Uterus (tissue), 2 donors: ENCODE data around the gene PSME2.

Experiments
- CTCF ChIP-seq, 4 experiments: fragments of 200-600 bp in 2 of 4; fragments of 450-650 bp in 2 of 4; sonication (generic) in 2 of 4; IDR thresholded peaks; one replicate each; pipeline ENCODE4 v1.5.1; 2016 to 2019; ENCODE audit warnings: antibody characterized with exemption in 4 of 4, mild to moderate bottlenecking in 2 of 4, moderate library complexity in 1 of 4
- POLR2A ChIP-seq, 2 donors: fragments of 450-650 bp; IDR thresholded peaks; one replicate each; pipeline ENCODE4 v1.6.1; 2016; ENCODE audit warnings: antibody characterized with exemption in 2 of 2, mild to moderate bottlenecking in 1 of 2, moderate library complexity in 1 of 2

DNA sequence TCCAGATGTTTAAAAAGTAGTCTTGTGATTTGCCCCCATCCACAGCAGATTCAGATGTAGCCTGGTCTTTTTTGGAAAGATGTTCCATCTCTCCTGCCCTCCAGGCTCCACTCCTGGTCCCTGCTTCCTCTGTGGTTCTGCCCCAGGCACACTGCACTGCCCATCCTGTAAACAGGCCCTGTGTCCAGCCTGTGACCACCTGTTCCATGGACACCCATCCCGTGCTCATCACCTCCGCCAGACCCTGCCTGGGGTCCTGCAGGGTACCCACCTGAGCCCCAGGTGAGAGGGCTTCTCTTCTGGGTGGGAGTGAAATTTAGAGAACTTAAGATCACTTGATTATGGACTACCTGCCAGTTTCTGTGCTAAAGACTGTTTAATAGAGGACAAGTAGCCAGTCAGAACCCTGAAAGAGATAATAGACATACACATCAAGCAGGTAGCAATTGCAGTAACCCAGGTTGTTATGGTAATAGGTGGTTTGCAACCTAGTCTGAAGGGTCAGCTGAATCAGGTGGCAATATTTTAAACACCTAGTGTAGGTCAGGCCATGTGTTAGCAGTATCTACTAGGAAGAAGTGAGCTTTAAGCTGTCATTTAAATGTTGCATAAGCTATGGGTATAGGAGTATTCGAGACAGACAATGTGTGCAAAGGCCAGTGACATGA is 3.0 kb upstream of the PSME2 start:
- TF ChIP-seq CTCF (IDR thresholded peaks at IDR 0.05) (no peak), POLR2A (IDR thresholded peaks at IDR 0.05) (no peak)
